Erythroblast (primary cell): Measurements from ENCODE around the gene MYBPHL.

Source experiments
- GATA1 ChIP-seq: IDR thresholded peaks from 2 replicates; pipeline ENCODE4 v1.6.1; 2011; ENCODE audit warnings: low read depth, mild to moderate bottlenecking, control low read depth, low read length, moderate library complexity
- POLR2A ChIP-seq: IDR thresholded peaks from 2 replicates; pipeline ENCODE4 v1.6.1; 2011; ENCODE audit warnings: mild to moderate bottlenecking, low read length

- TF ChIP-seq POLR2A (no peak), GATA1 (no peak)
These were observed 10.0 kb downstream of the MYBPHL start for GRCh38 chr1:109296782-109297181.
